CD4-positive, alpha-beta T cell treated with Interferon alpha-2 for 1 hour (primary cell): ENCODE results near the gene ARF1.

ENCODE experiments used
- DNase-seq, 2 donors: peaks; one replicate each; pipeline ENCODE4 v3.0.0-alpha.2; 2020 to 2022

The ARF1 gene

GRCh38 chr1:228131766-228132165 is 49.3 kb downstream of the ARF1 start:
- no peak for DNase-seq

DNA sequence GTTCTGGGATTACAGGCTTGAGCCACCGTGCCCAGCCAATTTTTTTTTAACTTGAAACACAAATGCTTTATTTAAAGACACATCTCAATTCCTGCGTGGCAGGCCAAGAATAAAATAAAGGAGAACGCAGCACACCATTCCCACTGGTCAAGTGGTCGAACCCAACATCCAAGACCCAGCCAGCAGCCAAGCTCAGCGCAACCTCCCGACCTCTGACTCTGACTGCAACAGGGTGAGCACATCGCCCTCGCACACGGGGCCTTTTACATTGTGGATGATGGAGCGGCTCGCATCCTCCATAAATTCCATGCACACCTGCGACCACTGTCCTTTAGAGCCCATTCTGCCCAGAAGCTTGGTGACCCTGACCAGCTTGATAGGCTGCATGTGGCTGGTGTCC is 52.1 kb downstream of the ARF1 start:
- no peak for DNase-seq

- peak in 1 of 2 donors; percentile 24 for DNase-seq
These were observed 54.4 kb downstream of the ARF1 start for GRCh38 chr1:228136901-228137300.

GRCh38 chr1:228139406-228139930 is 57.0 kb downstream of the ARF1 start:
- no peak for DNase-seq

GRCh38 chr1:228139931-228140723 is 57.6 kb downstream of the ARF1 start, which contains the start of gene GUK1:
GUK1 (plus strand) TSS chr1:228140279; CDS start chr1:228140303, 24 bp downstream.
- peak; percentile 100 for DNase-seq

GRCh38 chr1:228140724-228141225 is 58.3 kb downstream of the ARF1 start:
- DNase-seq, result no peak

DNA sequence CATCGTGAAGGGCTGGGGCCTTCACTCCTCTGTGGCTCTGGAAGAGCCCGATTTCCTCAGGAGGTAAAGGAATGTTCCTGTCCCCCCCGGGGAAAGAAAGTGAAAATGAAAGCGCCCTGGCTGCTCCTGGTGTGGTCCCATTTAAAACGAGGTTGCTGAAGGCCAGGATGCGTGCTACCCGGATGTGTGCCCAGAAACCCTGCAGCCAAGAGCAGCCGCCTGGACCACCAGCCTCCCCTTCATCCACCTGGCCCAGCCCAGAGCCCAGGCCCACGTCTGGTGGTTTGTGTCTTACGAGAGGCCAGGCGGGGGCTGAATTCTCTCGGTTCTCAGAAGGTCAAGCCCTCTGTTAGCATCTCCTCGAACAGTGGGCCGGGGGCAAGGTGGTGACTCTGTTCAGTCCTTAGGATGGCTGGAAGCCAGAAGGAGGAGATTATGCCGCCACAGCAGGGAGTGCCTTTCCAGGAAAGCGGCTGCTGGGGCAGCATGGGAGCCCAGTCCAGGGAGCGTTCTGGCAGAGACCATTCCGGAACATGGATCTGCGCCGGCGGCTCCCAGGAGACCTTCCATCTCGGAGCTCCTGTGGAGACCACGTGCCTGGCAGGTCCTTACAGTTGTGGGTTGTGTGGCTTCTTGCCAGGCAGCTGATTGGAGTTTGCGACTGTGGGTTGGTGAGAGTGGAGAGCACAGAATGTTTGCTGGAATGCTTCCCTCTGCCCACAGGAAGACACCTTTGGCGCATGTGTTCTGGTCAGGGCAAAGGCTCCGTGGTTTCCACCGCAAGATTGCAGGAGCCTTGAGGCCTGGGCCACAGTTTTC is 58.9 kb downstream of the ARF1 start:
- DNase-seq, result peak in 1 of 2 donors; percentile 54

GRCh38 chr1:228142155-228142691 is 59.7 kb downstream of the ARF1 start:
- no peak for DNase-seq

DNA sequence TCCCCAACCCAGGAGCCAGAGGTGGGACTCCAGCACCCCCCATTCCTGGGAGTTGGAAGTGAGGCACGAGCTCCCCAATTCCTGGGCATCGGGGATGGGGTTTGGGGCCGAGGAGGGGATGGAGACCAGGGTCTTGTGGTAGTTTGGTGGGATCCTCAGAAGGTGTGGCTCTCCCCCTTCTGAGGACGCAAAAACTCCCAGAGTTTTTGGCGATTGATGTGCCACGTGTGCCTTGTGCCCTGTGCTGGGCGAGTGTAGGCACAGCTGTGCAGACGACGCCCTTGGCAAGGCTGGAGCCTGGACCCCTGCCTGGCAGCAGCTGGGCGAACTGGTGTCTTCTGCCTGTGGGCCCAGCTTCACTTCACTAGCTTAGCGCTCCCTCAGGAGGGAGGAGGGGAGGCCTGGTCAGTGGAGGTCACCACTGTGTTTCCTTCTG is 60.2 kb downstream of the ARF1 start:
- no peak for DNase-seq

GRCh38 chr1:228143480-228144192 is 61.1 kb downstream of the ARF1 start:
- no peak for DNase-seq

DNA sequence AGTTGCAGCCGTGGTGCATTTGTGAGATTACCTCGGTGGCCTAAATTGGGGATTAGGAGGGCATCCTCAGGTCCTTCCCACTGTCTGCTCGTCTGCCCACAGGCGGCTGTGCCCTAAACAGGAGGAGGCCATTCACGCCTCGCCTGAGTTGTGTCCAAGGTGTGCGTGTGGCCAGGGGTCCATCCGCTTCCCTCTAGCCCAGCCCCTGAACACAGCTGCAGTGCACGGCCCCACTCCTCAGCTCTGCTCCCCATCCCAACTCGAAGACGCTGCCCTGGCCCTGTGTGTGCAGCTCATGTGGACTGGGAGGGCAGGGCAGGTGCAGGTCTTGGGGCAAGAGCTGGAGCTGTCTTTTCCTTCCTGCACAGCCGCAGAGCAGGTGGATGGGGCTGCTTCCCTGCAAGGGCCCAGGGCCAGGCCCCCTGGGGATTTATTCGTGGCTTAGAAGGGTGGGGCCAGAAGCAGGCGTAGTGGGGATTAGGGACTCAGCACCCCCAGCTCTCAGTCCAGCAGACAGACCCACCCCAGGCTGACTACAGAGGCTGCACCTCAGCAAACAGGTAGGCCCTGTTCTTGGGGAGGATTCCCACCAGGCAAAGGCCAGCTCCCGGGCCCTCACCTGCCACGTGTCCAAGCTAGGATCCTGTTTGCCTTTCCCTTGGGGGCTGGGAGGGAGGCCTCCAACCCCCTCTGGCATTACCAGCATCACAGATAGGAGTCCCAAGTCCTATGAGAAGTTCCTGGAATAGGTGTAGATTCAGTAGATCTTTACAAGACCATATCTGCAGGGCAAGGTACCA is 61.9 kb downstream of the ARF1 start:
- no peak for DNase-seq

GRCh38 chr1:228144993-228145343 is 62.5 kb downstream of the ARF1 start:
- no peak for DNase-seq

DNA sequence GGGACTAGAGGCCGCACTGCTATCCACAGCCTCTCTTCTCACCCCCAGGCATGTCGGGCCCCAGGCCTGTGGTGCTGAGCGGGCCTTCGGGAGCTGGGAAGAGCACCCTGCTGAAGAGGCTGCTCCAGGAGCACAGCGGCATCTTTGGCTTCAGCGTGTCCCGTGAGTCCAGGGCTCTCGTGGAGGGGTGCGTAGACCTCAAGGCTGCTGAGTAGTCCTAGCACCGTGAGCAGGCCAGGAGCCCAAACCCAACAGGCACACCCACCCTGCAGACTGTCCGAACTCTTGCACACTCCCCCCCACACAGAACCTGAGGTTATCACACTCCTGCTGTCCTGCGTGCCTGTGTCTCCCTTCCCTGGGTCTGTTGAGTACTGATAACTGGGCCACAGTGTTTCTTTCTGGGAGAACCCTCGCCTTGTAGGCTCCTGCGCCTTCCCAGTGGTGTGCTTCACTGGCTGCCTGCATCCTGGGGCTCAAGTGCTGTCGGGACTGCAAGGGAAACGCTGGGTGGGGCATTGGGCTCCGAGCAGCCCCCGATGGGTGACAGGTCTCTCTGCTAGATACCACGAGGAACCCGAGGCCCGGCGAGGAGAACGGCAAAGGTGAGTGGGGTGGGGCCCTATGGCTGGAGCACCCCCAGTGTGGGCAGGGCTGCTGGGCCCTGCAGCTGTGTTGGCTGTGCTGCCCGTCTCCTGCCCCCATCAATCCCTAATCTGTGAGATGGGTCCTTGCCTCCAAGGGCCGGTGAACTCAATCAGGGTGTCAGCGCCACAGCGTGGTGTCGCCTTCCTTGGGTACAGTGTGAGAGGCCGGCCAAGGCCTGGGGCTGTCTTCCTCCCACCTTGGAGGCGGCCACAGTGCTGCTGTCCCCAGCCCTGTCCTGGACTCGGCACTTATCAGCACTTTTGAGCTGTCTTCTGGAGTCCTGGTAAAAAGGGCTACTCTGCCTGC is 63.2 kb downstream of the ARF1 start:
- DNase-seq, result no peak

DNA sequence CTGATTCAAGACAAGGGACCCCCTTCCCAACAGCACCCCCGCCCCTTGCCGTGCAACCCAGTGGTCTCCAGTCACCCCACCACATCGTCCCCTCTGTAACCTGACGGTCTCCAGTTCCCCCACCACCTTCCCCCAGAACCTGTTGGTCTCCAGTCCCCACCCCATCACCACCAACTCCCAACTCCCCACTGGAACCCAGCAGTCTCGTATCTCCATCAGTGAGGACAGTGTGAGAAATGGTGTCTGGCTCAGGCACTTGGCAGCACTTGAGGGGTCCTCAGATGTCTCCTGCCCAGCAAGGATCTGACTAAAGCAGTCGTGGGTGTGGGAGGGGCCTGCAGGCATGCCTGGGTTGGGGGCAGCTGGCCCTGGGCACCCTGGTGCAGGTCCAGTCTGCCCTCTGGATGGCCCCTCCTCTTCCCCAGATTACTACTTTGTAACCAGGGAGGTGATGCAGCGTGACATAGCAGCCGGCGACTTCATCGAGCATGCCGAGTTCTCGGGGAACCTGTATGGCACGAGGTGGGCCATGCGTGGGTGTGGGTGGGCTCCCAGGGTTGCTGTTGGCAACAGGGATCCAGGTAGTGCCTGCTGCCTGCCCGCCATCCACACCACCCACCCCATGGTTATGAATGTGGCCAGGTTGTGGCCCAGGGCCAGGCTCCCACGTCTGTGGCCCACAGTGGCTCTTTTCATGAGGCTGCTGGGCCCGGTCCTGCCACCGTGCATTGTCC is 64.1 kb downstream of the ARF1 start:
- DNase-seq, result no peak

DNA sequence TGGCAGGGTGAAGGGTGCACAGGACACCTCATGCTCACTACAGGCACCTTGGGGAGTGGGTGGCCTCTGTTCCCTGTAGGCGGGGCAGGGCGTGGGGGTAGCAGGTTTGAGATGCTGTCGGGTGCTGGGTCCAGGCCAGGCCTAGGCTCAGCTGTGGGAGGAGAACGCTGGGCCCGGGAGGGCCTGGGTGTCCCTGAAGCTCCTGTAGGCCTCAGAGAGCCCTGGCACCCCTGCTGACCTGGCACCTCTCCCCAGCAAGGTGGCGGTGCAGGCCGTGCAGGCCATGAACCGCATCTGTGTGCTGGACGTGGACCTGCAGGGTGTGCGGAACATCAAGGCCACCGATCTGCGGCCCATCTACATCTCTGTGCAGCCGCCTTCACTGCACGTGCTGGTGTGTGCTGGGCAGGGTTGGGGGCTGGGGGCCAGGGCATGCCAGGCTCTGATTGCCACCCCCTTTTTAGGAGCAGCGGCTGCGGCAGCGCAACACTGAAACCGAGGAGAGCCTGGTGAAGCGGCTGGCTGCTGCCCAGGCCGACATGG is 64.7 kb downstream of the ARF1 start:
- no peak for DNase-seq

- DNase-seq, result no peak
These were observed 65.3 kb downstream of the ARF1 start for GRCh38 chr1:228147768-228148167.

DNA sequence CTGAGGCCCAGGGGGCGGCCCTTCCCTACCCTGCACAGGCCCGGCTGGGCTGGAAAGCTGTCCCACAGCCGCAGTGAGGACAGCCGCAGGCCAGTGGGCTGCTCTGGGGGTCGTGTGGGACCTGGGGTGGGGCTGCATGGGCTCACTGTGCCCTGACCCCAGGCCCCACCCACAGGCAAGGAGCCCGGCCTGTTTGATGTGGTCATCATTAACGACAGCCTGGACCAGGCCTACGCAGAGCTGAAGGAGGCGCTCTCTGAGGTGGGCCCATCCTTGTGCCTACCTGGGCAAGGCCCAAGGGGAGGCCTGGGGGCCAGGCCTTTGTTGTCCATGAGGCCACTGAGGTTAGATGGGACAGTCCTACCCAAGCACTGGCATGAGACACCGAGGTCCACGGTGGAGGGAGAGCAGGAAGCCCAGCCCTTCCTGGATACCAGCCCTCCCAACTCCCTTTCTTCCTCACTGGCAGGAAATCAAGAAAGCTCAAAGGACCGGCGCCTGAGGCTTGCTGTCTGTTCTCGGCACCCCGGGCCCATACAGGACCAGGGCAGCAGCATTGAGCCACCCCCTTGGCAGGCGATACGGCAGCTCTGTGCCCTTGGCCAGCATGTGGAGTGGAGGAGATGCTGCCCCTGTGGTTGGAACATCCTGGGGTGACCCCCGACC is 65.8 kb downstream of the ARF1 start:
- DNase-seq, result no peak
